SK-N-SH (cell line): ENCODE results near the gene C16orf92. TPM values are rescaled to one million over a fixed set of nuclear protein-coding genes. Genes with fewer than 3 reads are reported as not detected.

Source experiments
- CTCF ChIA-PET: fragments of 300-600, 350-600 bp; formaldehyde crosslinking; extraction: SDS; loops from one replicate; lab custom pipeline; 2021; lab: Yijun Ruan, JAX
- POLR2A ChIA-PET: fragments of 350-600 bp; sonication (Branson Sonifier 250); formaldehyde crosslinking; extraction: SDS; loops from one replicate; lab custom pipeline; 2020; ENCODE audit warnings: antibody characterized with exemption, inconsistent platforms; lab: Yijun Ruan, JAX
- DNase-seq: peaks from one replicate; pipeline ENCODE4 v3.0.0; 2012
- H2AFZ ChIP-seq: fragments of 200-600 bp; sonication (generic); 2 replicates; pipeline ENCODE4 v1.8.1; 2016; ENCODE audit warnings: antibody characterized with exemption, mild to moderate bottlenecking, low read depth
- H3F3A ChIP-seq: fragments of 200-600 bp; sonication (generic); replicated peaks from 2 replicates; pipeline ENCODE3; 2016; ENCODE audit warnings: antibody characterized with exemption, mild to moderate bottlenecking; ENCODE audit not compliant: insufficient read depth
- H3K27ac ChIP-seq, 2 experiments: fragments of 200-500 bp in 1 of 2; fragments of 200-600 bp in 1 of 2; sonication (Bioruptor generic) in 1 of 2; sonication (generic), shearing (Covaris generic) in 1 of 2; 2 replicates each; pipeline versions ENCODE4 v1.5.1 to v1.6.1; 2014 to 2016; ENCODE audit warnings: low read depth in 2 of 2, inconsistent platforms in 1 of 2, low read length in 1 of 2, mild to moderate bottlenecking in 1 of 2, mixed read lengths in 1 of 2
- H3K27me3 ChIP-seq: fragments of 200-600 bp; sonication (generic), shearing (Covaris generic); 2 replicates; pipeline ENCODE4 v1.6.1; 2016; ENCODE audit warnings: mixed run types; ENCODE audit not compliant: insufficient read depth
- H3K36me3 ChIP-seq, 2 experiments: fragments of 200-500 bp in 1 of 2; fragments of 200-600 bp in 1 of 2; sonication (Bioruptor generic) in 1 of 2; sonication (generic) in 1 of 2; replicated peaks in 1 of 2; 2 replicates each; pipeline versions ENCODE3 to v1.5.1; 2014 to 2016; ENCODE audit warnings: low read length in 1 of 2, mild to moderate bottlenecking in 1 of 2; ENCODE audit not compliant: insufficient read depth in 2 of 2, control insufficient read depth in 1 of 2
- H3K4me1 ChIP-seq, 2 experiments: fragments of 200-500 bp in 1 of 2; fragments of 200-600 bp in 1 of 2; sonication (Bioruptor generic) in 1 of 2; sonication (generic), shearing (Covaris generic) in 1 of 2; 2 replicates each; pipeline versions ENCODE4 v1.5.1 to v1.6.1; 2014 to 2016; ENCODE audit warnings: low read depth in 1 of 2, low read length in 1 of 2, mixed run types in 1 of 2; ENCODE audit not compliant: insufficient read depth in 2 of 2, control insufficient read depth in 1 of 2
- H3K4me2 ChIP-seq: fragments of 200-600 bp; sonication (generic), shearing (Covaris generic); 2 replicates; pipeline ENCODE4 v1.6.1; 2017; ENCODE audit warnings: mixed run types
- H3K4me3 ChIP-seq, 2 experiments: fragments of 200-500 bp in 1 of 2; fragments of 200-600 bp in 1 of 2; sonication (Bioruptor generic) in 1 of 2; sonication (generic), shearing (Covaris generic) in 1 of 2; 2 replicates each; pipeline versions ENCODE4 v1.5.1 to v1.8.1; 2014 to 2016; ENCODE audit warnings: low read depth in 2 of 2, inconsistent platforms in 1 of 2, low read length in 1 of 2, mild to moderate bottlenecking in 1 of 2, mixed read lengths in 1 of 2, moderate library complexity in 1 of 2
- H3K79me2 ChIP-seq: fragments of 200-600 bp; sonication (generic); 2 replicates; pipeline ENCODE4 v1.8.1; 2017; ENCODE audit warnings: mild to moderate bottlenecking; ENCODE audit not compliant: insufficient read depth
- H3K9ac ChIP-seq: fragments of 200-600 bp; sonication (generic); 2 replicates; pipeline ENCODE4 v1.6.1; 2017; ENCODE audit warnings: mixed run types
- H3K9me2 ChIP-seq: fragments of 200-600 bp; sonication (generic); 2 replicates; pipeline ENCODE4 v1.6.1; 2017; ENCODE audit warnings: mixed run types
- H3K9me3 ChIP-seq: fragments of 200-600 bp; sonication (generic); 2 replicates; pipeline ENCODE4 v1.6.1; 2017; ENCODE audit warnings: mixed run types, mild to moderate bottlenecking, moderate library complexity
- H4K20me1 ChIP-seq: fragments of 200-600 bp; sonication (generic); 2 replicates; pipeline ENCODE4 v1.6.1; 2017; ENCODE audit warnings: mild to moderate bottlenecking, mixed run types; ENCODE audit not compliant: insufficient read depth
- EP300 ChIP-seq, 2 experiments: IDR thresholded peaks; 2 replicates each; pipeline versions ENCODE4 v1.4.0 to v1.6.1; 2012; ENCODE audit warnings: borderline replicate concordance in 1 of 2, low read depth in 1 of 2, low read length in 1 of 2
- EZH2phosphoT487 ChIP-seq: fragments of 200-600 bp; sonication (generic); IDR thresholded peaks from 2 replicates; pipeline ENCODE4 v1.6.1; 2017; ENCODE audit warnings: low read depth, mixed run types, mild to moderate bottlenecking, antibody characterized with exemption, moderate library complexity, borderline replicate concordance
- FOSL2 ChIP-seq: IDR thresholded peaks from 2 replicates; pipeline ENCODE4 v1.4.0; 2012; ENCODE audit warnings: low read depth, mild to moderate bottlenecking, moderate library complexity, borderline replicate concordance
- FOXJ3 ChIP-seq: sonication (generic); formaldehyde crosslinking; IDR thresholded peaks from 2 replicates; pipeline ENCODE4 v1.5.1; 2020; ENCODE audit warnings: mild to moderate bottlenecking, missing genetic modification reagents
- FOXM1 ChIP-seq: IDR thresholded peaks from 2 replicates; pipeline ENCODE4 v1.4.0; 2012; ENCODE audit warnings: low read depth, mild to moderate bottlenecking
- GABPA ChIP-seq: IDR thresholded peaks from 2 replicates; pipeline ENCODE4 v1.4.0; 2012; ENCODE audit warnings: low read depth, mild to moderate bottlenecking
- JUND ChIP-seq: IDR thresholded peaks from 2 replicates; pipeline ENCODE4 v1.4.0; 2012
- NFIC ChIP-seq: IDR thresholded peaks from 2 replicates; pipeline ENCODE4 v1.4.0; 2012; ENCODE audit warnings: borderline replicate concordance
- POLR2AphosphoS5 ChIP-seq: IDR thresholded peaks from 2 replicates; pipeline ENCODE4 v1.6.1; 2012; ENCODE audit warnings: low read depth, low read length
- SMC3 ChIP-seq: IDR thresholded peaks from 2 replicates; pipeline ENCODE4 v1.6.1; 2012; ENCODE audit warnings: low read depth, low read length, improper control_type of control experiment
- WGBS: methylation state at CpG from one replicate; pipeline ENCODE4 v1.1.6; 2017; ENCODE audit warnings: low lambda C conversion rate; 5-methylcytosine and 5-hydroxymethylcytosine counted together
- polyA plus RNA-seq, 3 experiments: library from polyadenylated mRNA; depleted of rRNA; stranded (reverse); fragments of >200 nt; gene quantifications; 2 replicates each; pipeline ENCODE4 v1.2.3, GENCODE V29; 2012
- TF ChIP-seq, protein P1 (sequence below): IDR thresholded peaks from 2 replicates; pipeline ENCODE4; 2012
- TF ChIP-seq, protein P2 (sequence below): IDR thresholded peaks from 2 replicates; pipeline ENCODE4 v1.4.0; 2012; ENCODE audit warnings: low read depth, borderline replicate concordance
- TF ChIP-seq, protein P3 (sequence below): fragments of 150-350 bp; IDR thresholded peaks from 2 replicates; pipeline ENCODE4 v1.6.1; 2016; ENCODE audit warnings: mild to moderate bottlenecking, low read depth, low read length
- TF ChIP-seq, protein P4 (sequence below): fragments of 150-350 bp; IDR thresholded peaks from 2 replicates; pipeline ENCODE4 v1.6.1; 2017; ENCODE audit warnings: antibody characterized with exemption, low read length, low read depth, borderline replicate concordance
- TF ChIP-seq, protein P5 (sequence below): IDR thresholded peaks from 2 replicates; pipeline ENCODE4 v1.4.0; 2012; ENCODE audit warnings: low read depth, borderline replicate concordance

C16orf92 gene
- polyA plus RNA-seq, 1 of the 3 experiments (the other 2 are of a cell fraction), result not detected

DNA sequence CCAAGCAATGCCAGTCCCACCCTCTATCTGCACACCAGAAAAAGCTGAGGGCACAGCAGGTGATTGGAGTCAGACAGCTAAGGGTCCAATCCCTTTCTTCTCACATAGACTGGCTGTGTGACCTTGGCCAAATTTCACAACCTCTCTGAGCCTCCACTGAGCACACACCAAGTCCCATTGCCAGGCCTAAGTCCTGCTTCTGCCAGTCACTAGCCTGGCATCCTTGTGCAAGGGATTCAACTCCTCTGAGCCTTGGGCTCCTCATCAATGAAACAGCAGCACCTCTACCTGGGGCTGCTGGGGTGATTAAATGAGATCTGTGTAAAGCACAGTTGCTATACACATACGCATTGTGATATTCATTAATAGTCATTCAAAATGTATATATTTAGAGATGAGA lies 23.6 kb downstream of the C16orf92 start:
- Histone ChIP-seq H3K4me1 (no peaks in the 10 kb centered on the region), H3K36me3 (no peaks in the 10 kb centered on the region), H3K9me3 (no peaks in the 10 kb centered on the region), H3K79me2 (no peaks in the 10 kb centered on the region), H3K27me3 (no peaks in the 10 kb centered on the region), H3K4me2 (no peak overlapping the region), H3K27ac (no peak overlapping the region), H3K4me3 (no peak overlapping the region), H3K9ac (no peak overlapping the region), H3F3A (peaks cover 6% of the 10 kb centered on the region), H2AFZ (no peak overlapping the region), H4K20me1 (no peaks in the 10 kb centered on the region), H3K9me2 (no peaks in the 10 kb centered on the region)
- ChIA-PET CTCF (interaction anchor here (1.5 to 6.1 kb wide), 2 partner anchors 15 to 45 kb away, joined by 6 to 31 read pairs; partner anchors contain the start of genes TBX6 and TLCD3B), POLR2A (no interaction called here)
- 100% methylated on average over 1 of the region's 1 CpG for WGBS
- no peak for DNase-seq
- TF ChIP-seq FOXM1 (no peak), SMC3 (no peak), EZH2phosphoT487 (no peak), EP300 (IDR thresholded peaks at IDR 0.05; ENCODE audit: borderline replicate concordance in 1 of 2, low read depth in 1 of 2, low read length in 1 of 2) (no peak), GABPA (no peak), JUND (no peak), FOSL2 (no peak), POLR2AphosphoS5 (no peak), NFIC (no peak), FOXJ3 (no peak)
- TF ChIP-seq, protein P1, sequence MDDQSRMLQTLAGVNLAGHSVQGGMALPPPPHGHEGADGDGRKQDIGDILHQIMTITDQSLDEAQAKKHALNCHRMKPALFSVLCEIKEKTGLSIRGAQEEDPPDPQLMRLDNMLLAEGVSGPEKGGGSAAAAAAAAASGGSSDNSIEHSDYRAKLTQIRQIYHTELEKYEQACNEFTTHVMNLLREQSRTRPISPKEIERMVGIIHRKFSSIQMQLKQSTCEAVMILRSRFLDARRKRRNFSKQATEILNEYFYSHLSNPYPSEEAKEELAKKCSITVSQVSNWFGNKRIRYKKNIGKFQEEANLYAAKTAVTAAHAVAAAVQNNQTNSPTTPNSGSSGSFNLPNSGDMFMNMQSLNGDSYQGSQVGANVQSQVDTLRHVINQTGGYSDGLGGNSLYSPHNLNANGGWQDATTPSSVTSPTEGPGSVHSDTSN, result no peak
- TF ChIP-seq, protein P2, sequence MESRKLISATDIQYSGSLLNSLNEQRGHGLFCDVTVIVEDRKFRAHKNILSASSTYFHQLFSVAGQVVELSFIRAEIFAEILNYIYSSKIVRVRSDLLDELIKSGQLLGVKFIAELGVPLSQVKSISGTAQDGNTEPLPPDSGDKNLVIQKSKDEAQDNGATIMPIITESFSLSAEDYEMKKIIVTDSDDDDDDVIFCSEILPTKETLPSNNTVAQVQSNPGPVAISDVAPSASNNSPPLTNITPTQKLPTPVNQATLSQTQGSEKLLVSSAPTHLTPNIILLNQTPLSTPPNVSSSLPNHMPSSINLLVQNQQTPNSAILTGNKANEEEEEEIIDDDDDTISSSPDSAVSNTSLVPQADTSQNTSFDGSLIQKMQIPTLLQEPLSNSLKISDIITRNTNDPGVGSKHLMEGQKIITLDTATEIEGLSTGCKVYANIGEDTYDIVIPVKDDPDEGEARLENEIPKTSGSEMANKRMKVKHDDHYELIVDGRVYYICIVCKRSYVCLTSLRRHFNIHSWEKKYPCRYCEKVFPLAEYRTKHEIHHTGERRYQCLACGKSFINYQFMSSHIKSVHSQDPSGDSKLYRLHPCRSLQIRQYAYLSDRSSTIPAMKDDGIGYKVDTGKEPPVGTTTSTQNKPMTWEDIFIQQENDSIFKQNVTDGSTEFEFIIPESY, result no peak
- TF ChIP-seq, protein P3, sequence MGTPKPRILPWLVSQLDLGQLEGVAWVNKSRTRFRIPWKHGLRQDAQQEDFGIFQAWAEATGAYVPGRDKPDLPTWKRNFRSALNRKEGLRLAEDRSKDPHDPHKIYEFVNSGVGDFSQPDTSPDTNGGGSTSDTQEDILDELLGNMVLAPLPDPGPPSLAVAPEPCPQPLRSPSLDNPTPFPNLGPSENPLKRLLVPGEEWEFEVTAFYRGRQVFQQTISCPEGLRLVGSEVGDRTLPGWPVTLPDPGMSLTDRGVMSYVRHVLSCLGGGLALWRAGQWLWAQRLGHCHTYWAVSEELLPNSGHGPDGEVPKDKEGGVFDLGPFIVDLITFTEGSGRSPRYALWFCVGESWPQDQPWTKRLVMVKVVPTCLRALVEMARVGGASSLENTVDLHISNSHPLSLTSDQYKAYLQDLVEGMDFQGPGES, result no peak
- TF ChIP-seq, protein P4, sequence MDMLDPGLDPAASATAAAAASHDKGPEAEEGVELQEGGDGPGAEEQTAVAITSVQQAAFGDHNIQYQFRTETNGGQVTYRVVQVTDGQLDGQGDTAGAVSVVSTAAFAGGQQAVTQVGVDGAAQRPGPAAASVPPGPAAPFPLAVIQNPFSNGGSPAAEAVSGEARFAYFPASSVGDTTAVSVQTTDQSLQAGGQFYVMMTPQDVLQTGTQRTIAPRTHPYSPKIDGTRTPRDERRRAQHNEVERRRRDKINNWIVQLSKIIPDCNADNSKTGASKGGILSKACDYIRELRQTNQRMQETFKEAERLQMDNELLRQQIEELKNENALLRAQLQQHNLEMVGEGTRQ, result no peak
- TF ChIP-seq, protein P5, sequence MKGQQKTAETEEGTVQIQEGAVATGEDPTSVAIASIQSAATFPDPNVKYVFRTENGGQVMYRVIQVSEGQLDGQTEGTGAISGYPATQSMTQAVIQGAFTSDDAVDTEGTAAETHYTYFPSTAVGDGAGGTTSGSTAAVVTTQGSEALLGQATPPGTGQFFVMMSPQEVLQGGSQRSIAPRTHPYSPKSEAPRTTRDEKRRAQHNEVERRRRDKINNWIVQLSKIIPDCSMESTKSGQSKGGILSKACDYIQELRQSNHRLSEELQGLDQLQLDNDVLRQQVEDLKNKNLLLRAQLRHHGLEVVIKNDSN, result no peak
